GM18505 (cell line): ENCODE data around the gene ERBB3.
A peak's percentile ranks its signal among the peaks of the same experiment; 100 is the strongest.
"Not testable (repeated sequence)": the region's sequence is repeated elsewhere in the genome, so short reads cannot be mapped to it uniquely, and the experiment has no call there.

ENCODE experiments used
- ATAC-seq: cut with Tn5 transposase; IDR thresholded peaks from one replicate; pipeline ENCODE4 v1.9.1; 2021; ENCODE audit not compliant: unreplicated experiment
- POLR2A ChIP-seq: IDR thresholded peaks from 4 replicates; pipeline ENCODE4 v1.6.1; 2011; ENCODE audit warnings: borderline replicate concordance; ENCODE audit not compliant: insufficient read depth, insufficient read length; ENCODE audit errors: extremely low read depth

Gene ERBB3

GRCh38 chr12:56105609-56105902, 25.6 kb downstream of the ERBB3 start:
- ATAC-seq: no peak
- TF ChIP-seq POLR2A: no peak

- no peak for TF ChIP-seq POLR2A
- ATAC-seq: no peak
Measured at GRCh38 chr12:56107242-56107641, 27.3 kb downstream of the ERBB3 start.

GRCh38 chr12:56110571-56110970, 30.6 kb downstream of the ERBB3 start:
- no peak for ATAC-seq
- TF ChIP-seq POLR2A: no peak

GRCh38 chr12:56114084-56114483, 34.1 kb downstream of the ERBB3 start:
- ATAC-seq: no peak
- TF ChIP-seq POLR2A: no peak

- no peak for ATAC-seq
Measured at GRCh38 chr12:56115329-56115728, 35.4 kb downstream of the ERBB3 start.

GRCh38 chr12:56116267-56117081, 36.5 kb downstream of the ERBB3 start, which contains the start of gene RPL41:
Gene RPL41 (plus strand): TSS chr12:56116633.
- peak; percentile 99 for TF ChIP-seq POLR2A
- ATAC-seq: peak; percentile 40

More at GRCh38 chr12:56115329-56115728, 35.4 kb downstream of the ERBB3 start:
- TF ChIP-seq POLR2A: no peak

- not testable (repeated sequence) for ATAC-seq
Measured at GRCh38 chr12:56117082-56117706, 37.2 kb downstream of the ERBB3 start.

GRCh38 chr12:56117778-56118687, 38.1 kb downstream of the ERBB3 start, which contains the start of gene ZC3H10:
Gene ZC3H10 (plus strand): TSS chr12:56118266. CDS start chr12:56120563, 2,297 bp downstream.
- peak; percentile 98 for TF ChIP-seq POLR2A
- ATAC-seq: peak; percentile 72

GRCh38 chr12:56118688-56119357, 38.9 kb downstream of the ERBB3 start:
- no peak for TF ChIP-seq POLR2A

GRCh38 chr12:56119361-56119796, 39.4 kb downstream of the ERBB3 start:
- TF ChIP-seq POLR2A: no peak
- no peak for ATAC-seq

More at GRCh38 chr12:56118688-56119357, 38.9 kb downstream of the ERBB3 start:
- peak; percentile 5 for ATAC-seq

GRCh38 chr12:56120158-56120846, 40.3 kb downstream of the ERBB3 start:
- TF ChIP-seq POLR2A: no peak
- no peak for ATAC-seq

GRCh38 chr12:56121204-56121870, 41.4 kb downstream of the ERBB3 start:
- TF ChIP-seq POLR2A: no peak
- no peak for ATAC-seq

GRCh38 chr12:56122637-56123036, 42.7 kb downstream of the ERBB3 start:
- ATAC-seq: no peak
- no peak for TF ChIP-seq POLR2A
